Smooth muscle cell (in vitro differentiated cells): ENCODE measurements around the gene TBC1D7. TPM values are rescaled to one million over a fixed set of nuclear protein-coding genes. Genes with fewer than 3 reads are reported as not detected.

ENCODE experiments used
- DNase-seq: peaks from one replicate; lab custom pipeline; 2025; ENCODE audit not compliant: unreplicated experiment; lab: John Stamatoyannopoulos, UW
- H2AFZ ChIP-seq: fragments of 200-600 bp; sonication (generic); 2 replicates; pipeline ENCODE4 v1.6.0; 2016; ENCODE audit warnings: antibody characterized with exemption, low read depth, mild to moderate bottlenecking
- H3F3A ChIP-seq: fragments of 200-600 bp; sonication (generic); 2 replicates; pipeline ENCODE4 v1.6.0; 2017; ENCODE audit warnings: antibody characterized with exemption, low read depth
- H3K27ac ChIP-seq: fragments of 200-600 bp; sonication (generic); 2 replicates; pipeline ENCODE4 v1.5.1; 2016; ENCODE audit warnings: low read depth, mild to moderate bottlenecking
- H3K27me3 ChIP-seq: fragments of 200-600 bp; sonication (generic); 2 replicates; pipeline ENCODE4 v1.6.1; 2016; ENCODE audit warnings: low read depth, mild to moderate bottlenecking
- H3K36me3 ChIP-seq: fragments of 200-600 bp; sonication (generic); 2 replicates; pipeline ENCODE4 v1.5.1; 2016; ENCODE audit warnings: low read depth
- H3K4me1 ChIP-seq: fragments of 200-600 bp; sonication (generic); 2 replicates; pipeline ENCODE4 v1.5.1; 2016; ENCODE audit warnings: low read depth
- H3K4me2 ChIP-seq: fragments of 200-600 bp; sonication (generic); 2 replicates; pipeline ENCODE4 v1.6.0; 2016; ENCODE audit warnings: mild to moderate bottlenecking
- H3K4me3 ChIP-seq: fragments of 200-600 bp; sonication (generic); 2 replicates; pipeline ENCODE4 v1.5.1; 2016; ENCODE audit warnings: mild to moderate bottlenecking
- H3K79me2 ChIP-seq: fragments of 200-600 bp; sonication (generic); 2 replicates; pipeline ENCODE4 v1.6.0; 2016; ENCODE audit warnings: low read depth, mild to moderate bottlenecking
- H3K9ac ChIP-seq: fragments of 200-600 bp; sonication (generic); 2 replicates; pipeline ENCODE4 v1.6.0; 2016; ENCODE audit warnings: low read depth
- H3K9me3 ChIP-seq: fragments of 200-600 bp; sonication (generic); replicated peaks from 2 replicates; pipeline ENCODE4 v1.5.1; 2016; ENCODE audit warnings: low read depth
- H4K20me1 ChIP-seq: fragments of 200-600 bp; sonication (generic); 2 replicates; pipeline ENCODE4 v1.6.0; 2016; ENCODE audit warnings: low read depth
- WGBS: methylation state at CpG from one replicate; pipeline ENCODE4 v1.1.7; 2016; ENCODE audit warnings: low lambda C conversion rate; 5-methylcytosine and 5-hydroxymethylcytosine counted together
- polyA plus RNA-seq: library from polyadenylated mRNA; unstranded; fragments of >200 nt; fragmentation: Nextera tagmentation; extraction: Ambion mirVana; gene quantifications from 2 replicates; pipeline ENCODE4 v1.2.1, GENCODE V29; 2016
- total RNA-seq: library from RNA; depleted of rRNA; stranded (reverse); fragments of >200 nt; gene quantifications from 2 replicates; pipeline ENCODE4 v1.2.3, GENCODE V29; 2014
- TF ChIP-seq, protein P1 (sequence below): fragments of 200-600 bp; sonication (generic); IDR thresholded peaks from 2 replicates; pipeline ENCODE4 v1.5.1; 2017; ENCODE audit warnings: borderline replicate concordance, mild to moderate bottlenecking, antibody characterized with exemption; ENCODE audit not compliant: insufficient read depth, poor library complexity, severe bottlenecking

TBC1D7 gene
- total and polyA plus RNA-seq, 2 experiments from 2014 or later: 21.1 to 39.6 TPM

DNA sequence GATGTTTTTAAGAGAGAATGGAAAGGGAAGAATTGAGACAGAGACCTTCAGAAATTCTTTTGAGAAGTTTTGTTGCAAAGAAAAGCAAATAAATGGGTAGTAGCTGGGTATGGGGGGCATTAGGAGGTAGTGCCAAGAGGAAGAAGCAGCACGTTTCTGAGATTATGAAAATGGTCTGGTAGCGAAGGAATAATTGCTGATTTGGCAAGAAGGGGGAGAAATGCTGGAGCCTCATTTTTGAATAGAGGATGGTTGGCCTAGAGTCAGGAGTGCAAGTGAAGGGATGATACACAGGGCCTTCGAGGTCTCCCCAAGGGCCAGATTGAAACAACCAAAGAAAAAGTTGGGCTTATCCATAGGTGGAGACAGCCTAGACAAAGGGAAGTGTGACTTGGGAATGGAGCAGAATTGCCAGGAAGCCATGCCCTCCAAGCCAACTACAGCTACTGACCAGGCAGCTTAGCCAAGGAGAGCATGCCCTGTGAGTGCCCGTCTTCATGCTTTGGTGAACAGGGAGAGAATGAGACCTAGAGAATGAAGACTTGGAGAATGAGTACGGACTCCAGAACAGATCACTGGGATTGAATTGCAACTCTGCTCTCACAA is 14.2 kb upstream of the TBC1D7 start:
- no peak for DNase-seq
- Histone ChIP-seq H3K4me2 (no peak overlapping the region), H3K27ac (no peak overlapping the region), H3F3A (no peaks in the 10 kb centered on the region), H3K79me2 (no peaks in the 10 kb centered on the region), H3K9me3 (no peaks in the 10 kb centered on the region), H3K4me1 (no peaks in the 10 kb centered on the region), H4K20me1 (no peaks in the 10 kb centered on the region), H2AFZ (no peak overlapping the region), H3K36me3 (no peaks in the 10 kb centered on the region), H3K4me3 (no peak overlapping the region), H3K9ac (no peak overlapping the region), H3K27me3 (no peaks in the 10 kb centered on the region)
- TF ChIP-seq, protein P1, sequence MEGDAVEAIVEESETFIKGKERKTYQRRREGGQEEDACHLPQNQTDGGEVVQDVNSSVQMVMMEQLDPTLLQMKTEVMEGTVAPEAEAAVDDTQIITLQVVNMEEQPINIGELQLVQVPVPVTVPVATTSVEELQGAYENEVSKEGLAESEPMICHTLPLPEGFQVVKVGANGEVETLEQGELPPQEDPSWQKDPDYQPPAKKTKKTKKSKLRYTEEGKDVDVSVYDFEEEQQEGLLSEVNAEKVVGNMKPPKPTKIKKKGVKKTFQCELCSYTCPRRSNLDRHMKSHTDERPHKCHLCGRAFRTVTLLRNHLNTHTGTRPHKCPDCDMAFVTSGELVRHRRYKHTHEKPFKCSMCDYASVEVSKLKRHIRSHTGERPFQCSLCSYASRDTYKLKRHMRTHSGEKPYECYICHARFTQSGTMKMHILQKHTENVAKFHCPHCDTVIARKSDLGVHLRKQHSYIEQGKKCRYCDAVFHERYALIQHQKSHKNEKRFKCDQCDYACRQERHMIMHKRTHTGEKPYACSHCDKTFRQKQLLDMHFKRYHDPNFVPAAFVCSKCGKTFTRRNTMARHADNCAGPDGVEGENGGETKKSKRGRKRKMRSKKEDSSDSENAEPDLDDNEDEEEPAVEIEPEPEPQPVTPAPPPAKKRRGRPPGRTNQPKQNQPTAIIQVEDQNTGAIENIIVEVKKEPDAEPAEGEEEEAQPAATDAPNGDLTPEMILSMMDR: no peak
- WGBS: 85% methylated on average over 5 of the region's 5 CpGs

- H3K79me2 ChIP-seq: no peaks in the 10 kb centered on the region
- H3K4me3 ChIP-seq: no peak overlapping the region
- no peak overlapping the region for H3K9ac ChIP-seq
- DNase-seq: no peak
- WGBS: 89% methylated on average over 8 of the region's 8 CpGs
- H3K4me2 ChIP-seq: no peak overlapping the region
- no peaks in the 10 kb centered on the region for H3K4me1 ChIP-seq
- TF ChIP-seq, protein P1: no peak
- no peaks in the 10 kb centered on the region for H3K36me3 ChIP-seq
- no peaks in the 10 kb centered on the region for H4K20me1 ChIP-seq
- H3K9me3 ChIP-seq: no peaks in the 10 kb centered on the region
- no peaks in the 10 kb centered on the region for H3K27me3 ChIP-seq
- H3F3A ChIP-seq: no peaks in the 10 kb centered on the region
- H3K27ac ChIP-seq: no peak overlapping the region
- no peak overlapping the region for H2AFZ ChIP-seq
Observed at GRCh38 chr6:13339863-13340630, 11.7 kb upstream of the TBC1D7 start.

DNA sequence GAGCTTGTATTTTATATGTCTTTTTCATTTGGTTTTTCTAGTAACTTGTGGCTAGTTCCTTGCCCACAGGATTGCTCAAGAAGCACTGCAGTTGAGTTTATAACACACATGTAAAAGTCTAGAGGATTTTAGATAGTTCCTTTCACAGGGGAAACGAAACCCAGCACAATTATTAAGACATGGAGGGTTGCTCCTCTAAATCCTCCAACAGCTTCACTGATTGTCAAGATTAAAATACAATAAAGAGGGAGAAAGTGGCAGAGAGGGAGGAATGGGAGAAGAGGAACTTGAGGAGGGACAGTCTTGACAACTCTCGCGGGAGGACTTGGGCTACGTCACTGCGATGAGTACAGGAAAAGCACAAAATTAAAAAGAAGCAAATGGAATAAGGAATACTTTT is 9.7 kb upstream of the TBC1D7 start:
- no peak overlapping the region for H2AFZ ChIP-seq
- 68% methylated on average over 5 of the region's 5 CpGs for WGBS
- DNase-seq: no peak
- no peaks in the 10 kb centered on the region for H3K79me2 ChIP-seq
- TF ChIP-seq, protein P1: no peak
- no peaks in the 10 kb centered on the region for H4K20me1 ChIP-seq
- no peaks in the 10 kb centered on the region for H3K27me3 ChIP-seq
- no peak overlapping the region for H3K9ac ChIP-seq
- H3K4me2 ChIP-seq: peak overlapping the region; percentile 17
- H3K4me1 ChIP-seq: no peaks in the 10 kb centered on the region
- no peaks in the 10 kb centered on the region for H3F3A ChIP-seq
- H3K4me3 ChIP-seq: no peak overlapping the region
- H3K27ac ChIP-seq: peak overlapping the region; percentile 13
- no peaks in the 10 kb centered on the region for H3K36me3 ChIP-seq
- H3K9me3 ChIP-seq: no peaks in the 10 kb centered on the region
